Osteoblast (primary cell): Measurements from ENCODE around the gene PTPMT1. TPM values are rescaled to one million over a fixed set of nuclear protein-coding genes. Genes with fewer than 3 reads are reported as not detected.

Experiments used
- DNase-seq: peaks from one replicate; pipeline ENCODE4 v3.0.0; 2011; ENCODE audit warnings: low spot score, mixed read lengths; ENCODE audit not compliant: insufficient read length; ENCODE audit errors: missing footprints
- H2AFZ ChIP-seq: 2 replicates; pipeline ENCODE4 v1.6.0; 2011; ENCODE audit warnings: mild to moderate bottlenecking, low read length
- H3K27ac ChIP-seq: 2 replicates; pipeline ENCODE4 v1.5.1; 2011; ENCODE audit warnings: mild to moderate bottlenecking, low read depth, low read length, moderate library complexity
- H3K27me3 ChIP-seq: 2 replicates; pipeline ENCODE4 v1.6.0; 2012; ENCODE audit warnings: mild to moderate bottlenecking, control low read depth, inconsistent platforms, low read length, moderate library complexity; ENCODE audit not compliant: insufficient read depth
- H3K36me3 ChIP-seq: 2 replicates; pipeline ENCODE4 v1.5.1; 2011; ENCODE audit warnings: mild to moderate bottlenecking, low read length, control low read depth, moderate library complexity; ENCODE audit not compliant: insufficient read depth
- H3K4me1 ChIP-seq: 2 replicates; pipeline ENCODE4 v1.5.1; 2011; ENCODE audit warnings: mild to moderate bottlenecking, low read length, control low read depth, moderate library complexity; ENCODE audit not compliant: insufficient read depth
- H3K4me2 ChIP-seq: 2 replicates; pipeline ENCODE4 v1.6.0; 2011; ENCODE audit warnings: mild to moderate bottlenecking, low read length; ENCODE audit not compliant: insufficient read depth
- H3K4me3 ChIP-seq: fragments of 200-600 bp; sonication (generic); 3 replicates; pipeline ENCODE4 v1.5.1; 2012; ENCODE audit warnings: mild to moderate bottlenecking, low read length, inconsistent platforms; ENCODE audit not compliant: insufficient read depth
- H3K79me2 ChIP-seq: 2 replicates; pipeline ENCODE4 v1.6.0; 2012; ENCODE audit warnings: mild to moderate bottlenecking, low read length, control low read depth, inconsistent platforms; ENCODE audit not compliant: insufficient read depth
- H3K9me3 ChIP-seq: 2 replicates; pipeline ENCODE4 v1.5.1; 2011; ENCODE audit warnings: low read depth, low read length, control low read depth
- H4K20me1 ChIP-seq: 2 replicates; pipeline ENCODE4 v1.6.0; 2012; ENCODE audit warnings: mild to moderate bottlenecking, low read length, control low read depth; ENCODE audit not compliant: insufficient read depth
- small RNA-seq: library from RNA; depleted of rRNA; stranded (forward); fragments of <200 nt; gene quantifications from one replicate; pipeline ENCODE3, GENCODE V24; 2012
- total RNA-seq: library from RNA; depleted of rRNA; stranded (reverse); fragments of >200 nt; gene quantifications from 2 replicates; pipeline ENCODE4 v1.2.3, GENCODE V29; 2012
- TF ChIP-seq, protein P1 (sequence below): IDR thresholded peaks from 2 replicates; pipeline ENCODE4 v1.5.1; 2011; ENCODE audit warnings: mild to moderate bottlenecking, low read depth, low read length, moderate library complexity; ENCODE audit errors: extremely low read depth

Gene PTPMT1
- total RNA-seq, 1 donor, result 80.7 TPM

GRCh38 chr11:47620836-47621378 lies 55.5 kb downstream of the PTPMT1 start:
- DNase-seq, result no peak
- no peaks in the 10 kb centered on the region for H4K20me1 ChIP-seq
- no peaks in the 10 kb centered on the region for H3K27me3 ChIP-seq
- H3K36me3 ChIP-seq, result peaks cover 47% of the 10 kb centered on the region
- H3K4me1 ChIP-seq, result peaks cover 15% of the 10 kb centered on the region
- no peak overlapping the region for H3K27ac ChIP-seq
- TF ChIP-seq, protein P1, sequence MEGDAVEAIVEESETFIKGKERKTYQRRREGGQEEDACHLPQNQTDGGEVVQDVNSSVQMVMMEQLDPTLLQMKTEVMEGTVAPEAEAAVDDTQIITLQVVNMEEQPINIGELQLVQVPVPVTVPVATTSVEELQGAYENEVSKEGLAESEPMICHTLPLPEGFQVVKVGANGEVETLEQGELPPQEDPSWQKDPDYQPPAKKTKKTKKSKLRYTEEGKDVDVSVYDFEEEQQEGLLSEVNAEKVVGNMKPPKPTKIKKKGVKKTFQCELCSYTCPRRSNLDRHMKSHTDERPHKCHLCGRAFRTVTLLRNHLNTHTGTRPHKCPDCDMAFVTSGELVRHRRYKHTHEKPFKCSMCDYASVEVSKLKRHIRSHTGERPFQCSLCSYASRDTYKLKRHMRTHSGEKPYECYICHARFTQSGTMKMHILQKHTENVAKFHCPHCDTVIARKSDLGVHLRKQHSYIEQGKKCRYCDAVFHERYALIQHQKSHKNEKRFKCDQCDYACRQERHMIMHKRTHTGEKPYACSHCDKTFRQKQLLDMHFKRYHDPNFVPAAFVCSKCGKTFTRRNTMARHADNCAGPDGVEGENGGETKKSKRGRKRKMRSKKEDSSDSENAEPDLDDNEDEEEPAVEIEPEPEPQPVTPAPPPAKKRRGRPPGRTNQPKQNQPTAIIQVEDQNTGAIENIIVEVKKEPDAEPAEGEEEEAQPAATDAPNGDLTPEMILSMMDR, result no peak
- no peak overlapping the region for H3K4me3 ChIP-seq
- no peak overlapping the region for H2AFZ ChIP-seq
- no peaks in the 10 kb centered on the region for H3K9me3 ChIP-seq
- H3K79me2 ChIP-seq, result no peaks in the 10 kb centered on the region
- H3K4me2 ChIP-seq, result no peak overlapping the region

Small RNA genes lying within 50 kb of the gene (small RNA-seq; reads per million reads assigned to genes)
- gene RN7SL652P, result not detected
- gene RNU5E-10P, result not detected

Other genes with a start within 250 kb of the PTPMT1 start
- not detected in 2 replicates for gene MYBPC3, start 212.9 kb upstream of the PTPMT1 start, total RNA-seq
- not detected in 2 replicates for gene SPI1, start 187.1 kb upstream of the PTPMT1 start, total RNA-seq
- 52.5 and 78.9 TPM in 2 replicates for gene SLC39A13, start 157.0 kb upstream of the PTPMT1 start, total RNA-seq
- 121 and 124 TPM in 2 replicates for gene PSMC3, start 139.2 kb upstream of the PTPMT1 start, total RNA-seq
- gene RAPSN, start 116.5 kb upstream of the PTPMT1 start, total RNA-seq, result 0.29 and 0.36 TPM in 2 replicates
- gene CELF1, start 12.5 kb upstream of the PTPMT1 start, total RNA-seq, result 136 and 148 TPM in 2 replicates
- 26.8 and 28.3 TPM in 2 replicates for gene KBTBD4, start 13.4 kb downstream of the PTPMT1 start, total RNA-seq
- 55.0 and 56.9 TPM in 2 replicates for gene NDUFS3, start 13.5 kb downstream of the PTPMT1 start, total RNA-seq
- not detected in 2 replicates for gene FAM180B, start 21.1 kb downstream of the PTPMT1 start, total RNA-seq
- gene C1QTNF4, start 28.8 kb downstream of the PTPMT1 start, total RNA-seq, result 0.36 TPM in 1 of 2 replicates, not detected in the other
- 69.5 and 74.9 TPM in 2 replicates for gene MTCH2, start 77.0 kb downstream of the PTPMT1 start, total RNA-seq
- 2.2 and 2.4 TPM in 2 replicates for gene AGBL2, start 149.8 kb downstream of the PTPMT1 start, total RNA-seq
- gene FNBP4, start 201.7 kb downstream of the PTPMT1 start, total RNA-seq, result 126 and 130 TPM in 2 replicates